K562 (cell line): ENCODE results near the gene LIPH. TPM values are rescaled to one million over a fixed set of nuclear protein-coding genes. Genes with fewer than 3 reads are reported as not detected.

ENCODE experiments used
- ESRRA ChIP-seq: fragments of 450-650 bp; IDR thresholded peaks from 2 replicates; pipeline ENCODE4 v1.6.1; 2014; ENCODE audit warnings: low read depth, mild to moderate bottlenecking, moderate library complexity, borderline replicate concordance
- GATAD2A ChIP-seq: fragments of 450-650 bp; IDR thresholded peaks from 2 replicates; pipeline ENCODE4 v1.6.1; 2017
- HDAC1 ChIP-seq, 2 experiments: fragments of 450-650 bp; IDR thresholded peaks; 2 replicates each; pipeline ENCODE4 v1.6.1; 2016 to 2017; ENCODE audit warnings: inconsistent platforms in 1 of 2, mild to moderate bottlenecking in 1 of 2, moderate library complexity in 1 of 2
- HMGN3 ChIP-seq: IDR thresholded peaks from 2 replicates; pipeline ENCODE4 v1.6.1; 2011; ENCODE audit warnings: borderline replicate concordance, low read depth, mild to moderate bottlenecking, mixed read lengths, low read length; ENCODE audit not compliant: insufficient read length; ENCODE audit errors: extremely low read depth
- MBD2 ChIP-seq: sonication (generic); IDR thresholded peaks from 2 replicates; pipeline ENCODE4 v1.6.1; 2016; ENCODE audit warnings: low read depth, borderline replicate concordance
- RFX7 ChIP-seq: fragments of 250-450 bp; sonication (Bioruptor Pico); IDR thresholded peaks from 2 replicates; pipeline ENCODE4 v1.5.1; 2021; ENCODE audit warnings: mild to moderate bottlenecking
- ZBTB8A ChIP-seq: fragments of 450-650 bp; IDR thresholded peaks from 2 replicates; pipeline ENCODE4 v1.6.1; 2018; ENCODE audit warnings: mild to moderate bottlenecking, moderate library complexity; ENCODE audit not compliant: partially characterized antibody
- ZNF184 ChIP-seq: sonication (generic); formaldehyde crosslinking; IDR thresholded peaks from 2 replicates; pipeline ENCODE4 v1.5.0; 2020; ENCODE audit warnings: missing genetic modification reagents
- polyA plus RNA-seq, 8 experiments: library from polyadenylated mRNA; depleted of rRNA in 4 of 8; stranded (reverse) in 5 of 8; unstranded in 3 of 8; fragments of >200 nt; fragmentation: Nextera tagmentation in 2 of 8; fragmentation: Illumina TruSeq in 1 of 8; extraction: Ambion mirVana in 2 of 8; extraction: Trizol in 1 of 8; gene quantifications; 2 replicates each; pipeline versions ENCODE4 v1.2.1 to v1.2.3, GENCODE V29; 2011 to 2014; ENCODE audit warnings: inconsistent platforms in 1 of 8, missing spikeins in 1 of 8
- total RNA-seq, 7 experiments: library from RNA; depleted of rRNA in 6 of 7; stranded (reverse); fragments of >200 nt in 6 of 7; fragmentation: Illumina TruSeq in 2 of 7; extraction: Trizol in 2 of 7; gene quantifications; 2 replicates each; pipeline versions ENCODE4 v1.2.1 to v1.2.3, GENCODE V29; 2011 to 2021; ENCODE audit warnings: low replicate concordance in 1 of 7
- TF ChIP-seq, protein P1 (sequence below): sonication (generic); formaldehyde crosslinking; IDR thresholded peaks from 2 replicates; pipeline ENCODE4 v1.8.0; 2023; ENCODE audit warnings: missing genetic modification reagents, mild to moderate bottlenecking, borderline replicate concordance
- TF ChIP-seq, protein P2 (sequence below): fragments of 250-450 bp; sonication (Bioruptor Pico); IDR thresholded peaks from 2 replicates; pipeline ENCODE4 v1.5.0; 2022; ENCODE audit warnings: mild to moderate bottlenecking
- TF ChIP-seq, protein P3 (sequence below): sonication (generic); formaldehyde crosslinking; IDR thresholded peaks from 2 replicates; pipeline ENCODE4 v1.8.0; 2022; ENCODE audit warnings: mild to moderate bottlenecking, missing genetic modification reagents
- TF ChIP-seq, protein P4 (sequence below): fragments of 250-450 bp; sonication (Bioruptor Pico); IDR thresholded peaks from 2 replicates; pipeline ENCODE4 v1.9.0; 2021; ENCODE audit warnings: mild to moderate bottlenecking, inconsistent platforms

Gene LIPH
- total and polyA plus RNA-seq, 9 of the 15 experiments (the other 6 are each of a cell fraction or from before 2014, with no cell fraction given), result 0.73 to 1.8 (median 1.3) TPM

DNA sequence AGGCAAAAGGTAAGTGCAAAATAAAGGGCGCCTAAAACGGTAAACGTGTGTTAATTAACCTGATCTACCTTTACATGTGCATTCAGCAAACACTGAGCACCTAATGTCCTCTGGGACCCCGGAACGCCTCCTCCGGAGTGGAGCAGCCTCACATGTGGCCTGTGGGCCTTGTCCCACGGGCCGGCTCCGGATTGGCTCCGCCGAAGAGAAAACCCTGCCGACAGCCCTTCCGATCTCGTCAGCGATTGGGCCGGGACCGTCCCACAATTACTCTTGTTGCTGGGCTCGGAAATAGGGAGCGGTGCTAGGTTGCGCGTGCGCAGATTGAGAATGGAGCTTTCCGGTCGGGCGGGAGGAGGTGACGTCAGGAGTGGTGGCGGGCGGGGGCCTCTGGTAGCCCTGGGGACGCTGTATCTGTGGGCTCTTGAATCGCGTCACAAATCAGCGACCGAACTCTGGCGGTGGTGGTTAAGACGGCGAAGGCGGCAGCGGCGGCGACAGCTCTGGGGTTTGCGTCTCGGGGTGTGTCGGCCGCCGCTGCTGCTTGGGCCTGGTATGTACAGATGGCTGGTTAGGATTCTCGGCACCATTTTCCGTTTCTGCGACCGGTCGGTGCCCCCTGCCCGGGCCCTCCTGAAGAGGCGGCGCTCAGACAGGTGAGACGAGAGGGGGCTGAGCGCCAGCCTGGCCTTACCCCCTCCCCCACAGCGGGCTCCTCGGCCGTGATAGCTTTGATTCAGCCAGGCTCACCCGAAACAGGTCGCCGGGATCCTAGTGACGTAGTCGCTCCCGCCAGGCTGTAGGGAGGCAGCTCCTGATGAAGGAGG lies 33.7 kb upstream of the LIPH start, which contains the start of gene SENP2 (continued):
- TF ChIP-seq HDAC1 (IDR thresholded peaks at IDR 0.05) (peak in 1 of 2 experiments; percentile 84; a peak in 2 of 4 replicates), MBD2 (peak; percentile 80; the same call in 1 of the 2 replicates), ZNF184 (CRISPR knock-in tag) (no peak), ZBTB8A (no peak), GATAD2A (no peak), ESRRA (peak; percentile 63; the same call in 1 of the 2 replicates), RFX7 (CRISPR knock-in tag) (no peak), HMGN3 (peak; percentile 69)
- TF ChIP-seq, protein P1, sequence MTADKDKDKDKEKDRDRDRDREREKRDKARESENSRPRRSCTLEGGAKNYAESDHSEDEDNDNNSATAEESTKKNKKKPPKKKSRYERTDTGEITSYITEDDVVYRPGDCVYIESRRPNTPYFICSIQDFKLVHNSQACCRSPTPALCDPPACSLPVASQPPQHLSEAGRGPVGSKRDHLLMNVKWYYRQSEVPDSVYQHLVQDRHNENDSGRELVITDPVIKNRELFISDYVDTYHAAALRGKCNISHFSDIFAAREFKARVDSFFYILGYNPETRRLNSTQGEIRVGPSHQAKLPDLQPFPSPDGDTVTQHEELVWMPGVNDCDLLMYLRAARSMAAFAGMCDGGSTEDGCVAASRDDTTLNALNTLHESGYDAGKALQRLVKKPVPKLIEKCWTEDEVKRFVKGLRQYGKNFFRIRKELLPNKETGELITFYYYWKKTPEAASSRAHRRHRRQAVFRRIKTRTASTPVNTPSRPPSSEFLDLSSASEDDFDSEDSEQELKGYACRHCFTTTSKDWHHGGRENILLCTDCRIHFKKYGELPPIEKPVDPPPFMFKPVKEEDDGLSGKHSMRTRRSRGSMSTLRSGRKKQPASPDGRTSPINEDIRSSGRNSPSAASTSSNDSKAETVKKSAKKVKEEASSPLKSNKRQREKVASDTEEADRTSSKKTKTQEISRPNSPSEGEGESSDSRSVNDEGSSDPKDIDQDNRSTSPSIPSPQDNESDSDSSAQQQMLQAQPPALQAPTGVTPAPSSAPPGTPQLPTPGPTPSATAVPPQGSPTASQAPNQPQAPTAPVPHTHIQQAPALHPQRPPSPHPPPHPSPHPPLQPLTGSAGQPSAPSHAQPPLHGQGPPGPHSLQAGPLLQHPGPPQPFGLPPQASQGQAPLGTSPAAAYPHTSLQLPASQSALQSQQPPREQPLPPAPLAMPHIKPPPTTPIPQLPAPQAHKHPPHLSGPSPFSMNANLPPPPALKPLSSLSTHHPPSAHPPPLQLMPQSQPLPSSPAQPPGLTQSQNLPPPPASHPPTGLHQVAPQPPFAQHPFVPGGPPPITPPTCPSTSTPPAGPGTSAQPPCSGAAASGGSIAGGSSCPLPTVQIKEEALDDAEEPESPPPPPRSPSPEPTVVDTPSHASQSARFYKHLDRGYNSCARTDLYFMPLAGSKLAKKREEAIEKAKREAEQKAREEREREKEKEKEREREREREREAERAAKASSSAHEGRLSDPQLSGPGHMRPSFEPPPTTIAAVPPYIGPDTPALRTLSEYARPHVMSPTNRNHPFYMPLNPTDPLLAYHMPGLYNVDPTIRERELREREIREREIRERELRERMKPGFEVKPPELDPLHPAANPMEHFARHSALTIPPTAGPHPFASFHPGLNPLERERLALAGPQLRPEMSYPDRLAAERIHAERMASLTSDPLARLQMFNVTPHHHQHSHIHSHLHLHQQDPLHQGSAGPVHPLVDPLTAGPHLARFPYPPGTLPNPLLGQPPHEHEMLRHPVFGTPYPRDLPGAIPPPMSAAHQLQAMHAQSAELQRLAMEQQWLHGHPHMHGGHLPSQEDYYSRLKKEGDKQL, result no peak
- TF ChIP-seq, protein P2, sequence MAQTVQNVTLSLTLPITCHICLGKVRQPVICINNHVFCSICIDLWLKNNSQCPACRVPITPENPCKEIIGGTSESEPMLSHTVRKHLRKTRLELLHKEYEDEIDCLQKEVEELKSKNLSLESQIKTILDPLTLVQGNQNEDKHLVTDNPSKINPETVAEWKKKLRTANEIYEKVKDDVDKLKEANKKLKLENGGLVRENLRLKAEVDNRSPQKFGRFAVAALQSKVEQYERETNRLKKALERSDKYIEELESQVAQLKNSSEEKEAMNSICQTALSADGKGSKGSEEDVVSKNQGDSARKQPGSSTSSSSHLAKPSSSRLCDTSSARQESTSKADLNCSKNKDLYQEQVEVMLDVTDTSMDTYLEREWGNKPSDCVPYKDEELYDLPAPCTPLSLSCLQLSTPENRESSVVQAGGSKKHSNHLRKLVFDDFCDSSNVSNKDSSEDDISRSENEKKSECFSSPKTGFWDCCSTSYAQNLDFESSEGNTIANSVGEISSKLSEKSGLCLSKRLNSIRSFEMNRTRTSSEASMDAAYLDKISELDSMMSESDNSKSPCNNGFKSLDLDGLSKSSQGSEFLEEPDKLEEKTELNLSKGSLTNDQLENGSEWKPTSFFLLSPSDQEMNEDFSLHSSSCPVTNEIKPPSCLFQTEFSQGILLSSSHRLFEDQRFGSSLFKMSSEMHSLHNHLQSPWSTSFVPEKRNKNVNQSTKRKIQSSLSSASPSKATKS, result no peak
- TF ChIP-seq, protein P3, sequence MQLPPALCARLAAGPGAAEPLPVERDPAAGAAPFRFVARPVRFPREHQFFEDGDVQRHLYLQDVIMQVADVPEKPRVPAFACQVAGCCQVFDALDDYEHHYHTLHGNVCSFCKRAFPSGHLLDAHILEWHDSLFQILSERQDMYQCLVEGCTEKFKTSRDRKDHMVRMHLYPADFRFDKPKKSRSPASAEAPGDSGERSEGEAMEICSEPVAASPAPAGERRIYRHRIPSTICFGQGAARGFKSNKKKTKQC, result peak; percentile 65; the same call in 1 of the 2 replicates
- TF ChIP-seq, protein P4, sequence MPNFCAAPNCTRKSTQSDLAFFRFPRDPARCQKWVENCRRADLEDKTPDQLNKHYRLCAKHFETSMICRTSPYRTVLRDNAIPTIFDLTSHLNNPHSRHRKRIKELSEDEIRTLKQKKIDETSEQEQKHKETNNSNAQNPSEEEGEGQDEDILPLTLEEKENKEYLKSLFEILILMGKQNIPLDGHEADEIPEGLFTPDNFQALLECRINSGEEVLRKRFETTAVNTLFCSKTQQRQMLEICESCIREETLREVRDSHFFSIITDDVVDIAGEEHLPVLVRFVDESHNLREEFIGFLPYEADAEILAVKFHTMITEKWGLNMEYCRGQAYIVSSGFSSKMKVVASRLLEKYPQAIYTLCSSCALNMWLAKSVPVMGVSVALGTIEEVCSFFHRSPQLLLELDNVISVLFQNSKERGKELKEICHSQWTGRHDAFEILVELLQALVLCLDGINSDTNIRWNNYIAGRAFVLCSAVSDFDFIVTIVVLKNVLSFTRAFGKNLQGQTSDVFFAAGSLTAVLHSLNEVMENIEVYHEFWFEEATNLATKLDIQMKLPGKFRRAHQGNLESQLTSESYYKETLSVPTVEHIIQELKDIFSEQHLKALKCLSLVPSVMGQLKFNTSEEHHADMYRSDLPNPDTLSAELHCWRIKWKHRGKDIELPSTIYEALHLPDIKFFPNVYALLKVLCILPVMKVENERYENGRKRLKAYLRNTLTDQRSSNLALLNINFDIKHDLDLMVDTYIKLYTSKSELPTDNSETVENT (CRISPR knock-in tag), result peak; percentile 63; the same call in 1 of the 2 replicates
